Kidney tubule cell (primary cell): Measurements from ENCODE around the gene CD3G.

Source experiments
- DNase-seq: peaks from one replicate; pipeline ENCODE4 v3.0.0-alpha.2; 2018; ENCODE audit warnings: low spot score

CD3G gene

GRCh38 chr11:118325283-118325682 is 18.9 kb upstream of the CD3G start:
- DNase-seq = no peak

- DNase-seq = no peak
Observed at GRCh38 chr11:118328745-118329144, 15.4 kb upstream of the CD3G start.

GRCh38 chr11:118334745-118335144 is 9.4 kb upstream of the CD3G start:
- no peak for DNase-seq

- DNase-seq = no peak
Observed at GRCh38 chr11:118338637-118339061, 5.5 kb upstream of the CD3G start.

GRCh38 chr11:118339281-118339961 is 4.7 kb upstream of the CD3G start:
- DNase-seq = no peak

- no peak for DNase-seq
Observed at GRCh38 chr11:118340449-118340848, 3.7 kb upstream of the CD3G start.

GRCh38 chr11:118341261-118341660 is 2.9 kb upstream of the CD3G start:
- DNase-seq = no peak

- no peak for DNase-seq
Observed at GRCh38 chr11:118341815-118342489, 2.2 kb upstream of the CD3G start.

GRCh38 chr11:118342503-118343161 is 1.5 kb upstream of the CD3G start, which contains the start of gene CD3D:
Gene CD3D (minus strand): TSS chr11:118342705. CDS start chr11:118342607, 98 bp downstream.
- DNase-seq = no peak

- DNase-seq = no peak
Observed at GRCh38 chr11:118343248-118343647, 896 bp upstream of the CD3G start.

GRCh38 chr11:118349475-118349874 is 5.3 kb downstream of the CD3G start:
- no peak for DNase-seq

- DNase-seq = peak; percentile 20
Observed at GRCh38 chr11:118353084-118353710, 9.1 kb downstream of the CD3G start.

GRCh38 chr11:118358071-118358470 is 13.9 kb downstream of the CD3G start:
- DNase-seq = no peak

- peak; percentile 93 for DNase-seq
Observed at GRCh38 chr11:118359295-118359958, 15.3 kb downstream of the CD3G start, which contains the start of gene UBE4A. Gene UBE4A (plus strand): TSS chr11:118359600. CDS start chr11:118365081, 5,481 bp downstream.

- DNase-seq = no peak
Observed at GRCh38 chr11:118364956-118365615, 20.9 kb downstream of the CD3G start.

GRCh38 chr11:118366287-118366686 is 22.1 kb downstream of the CD3G start:
- DNase-seq = no peak

GRCh38 chr11:118370774-118371173 is 26.6 kb downstream of the CD3G start:
- no peak for DNase-seq

GRCh38 chr11:118373263-118373662 is 29.1 kb downstream of the CD3G start:
- DNase-seq = no peak

GRCh38 chr11:118373871-118374270 is 29.7 kb downstream of the CD3G start:
- DNase-seq = no peak

- no peak for DNase-seq
Observed at GRCh38 chr11:118374729-118375128, 30.6 kb downstream of the CD3G start.

GRCh38 chr11:118375978-118376377 is 31.8 kb downstream of the CD3G start:
- no peak for DNase-seq
